Superior temporal gyrus (tissue), 1 donor: ENCODE measurements around the gene CCDC154.

Experiments used
- DNase-seq: peaks from one replicate; pipeline ENCODE4 v3.0.0-alpha.2; 2016; ENCODE audit errors: extremely low spot score

CCDC154 gene

GRCh38 chr16:1425616-1426370 is 18.6 kb downstream of the CCDC154 start:
- DNase-seq: no peak

DNA sequence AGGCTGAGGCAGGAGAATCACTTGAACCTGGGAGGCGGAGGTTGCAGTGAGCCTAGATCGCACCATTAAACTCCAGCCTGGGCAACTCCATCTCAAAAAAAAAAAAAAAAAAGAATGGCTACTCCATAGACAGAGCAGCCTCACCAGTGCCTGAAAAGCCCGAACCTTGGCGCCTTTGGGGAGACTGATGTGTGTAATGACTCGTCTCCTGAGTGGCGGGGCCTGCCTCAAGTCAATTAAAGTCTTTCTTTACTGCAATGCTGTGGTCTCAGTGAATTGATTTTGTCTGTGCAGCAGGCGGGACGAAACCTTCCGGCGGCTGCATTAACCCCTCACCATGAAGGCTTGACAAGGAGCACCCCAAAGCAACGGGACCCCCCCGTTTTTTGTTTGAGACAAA is 20.3 kb downstream of the CCDC154 start:
- no peak for DNase-seq

- DNase-seq: no peak
Measured at GRCh38 chr16:1422076-1422475, 22.3 kb downstream of the CCDC154 start.

DNA sequence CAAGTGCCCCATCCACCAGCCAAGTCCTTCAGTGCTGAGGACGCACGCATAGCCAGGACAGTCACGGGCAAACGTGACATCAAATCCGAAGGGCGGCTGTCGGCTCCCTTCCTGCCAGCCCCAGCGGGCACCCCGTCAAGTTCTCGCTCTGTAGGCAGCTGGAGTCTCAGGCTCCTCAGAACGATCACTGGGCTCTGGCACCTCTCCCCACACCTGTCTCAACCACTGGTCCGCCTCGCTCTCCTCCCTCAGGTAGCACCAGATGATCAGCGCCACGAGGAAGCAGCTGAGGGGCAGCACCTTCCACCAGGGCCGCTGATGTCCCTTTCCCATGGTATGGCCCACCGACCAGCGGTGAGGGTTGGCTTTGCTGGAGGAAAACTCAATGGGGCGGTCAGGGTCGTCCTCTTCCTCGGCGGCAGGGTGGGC is 24.2 kb downstream of the CCDC154 start:
- DNase-seq: no peak

- DNase-seq: no peak
Measured at GRCh38 chr16:1416521-1416941, 27.8 kb downstream of the CCDC154 start.

GRCh38 chr16:1414532-1415260 is 29.7 kb downstream of the CCDC154 start, which contains the start of gene UNKL:
UNKL (minus strand) TSS chr16:1414704; CDS start chr16:1414691, 13 bp downstream.
- no peak for DNase-seq

GRCh38 chr16:1413684-1414531 is 30.4 kb downstream of the CCDC154 start:
- no peak for DNase-seq

DNA sequence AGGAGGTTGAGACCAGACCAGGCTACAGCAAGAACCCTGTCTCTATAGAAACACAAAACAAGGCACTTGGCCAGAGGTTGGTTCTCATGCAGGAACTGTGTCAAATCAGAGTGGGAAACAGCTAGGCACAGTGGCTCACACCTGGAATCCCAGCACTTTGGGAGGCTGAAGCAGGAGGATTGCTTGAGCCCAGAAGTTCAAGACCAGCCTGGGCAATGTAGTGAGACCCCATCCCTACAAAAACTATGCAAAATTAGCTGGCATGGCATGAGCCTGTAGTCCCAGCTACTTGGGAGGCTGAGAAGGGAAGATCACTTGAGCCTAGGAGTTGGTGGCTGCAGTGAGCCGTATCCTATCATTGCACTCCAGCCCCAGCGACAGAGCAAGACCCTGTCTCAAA is 31.5 kb downstream of the CCDC154 start:
- DNase-seq: no peak

- DNase-seq: peak; percentile 91
Measured at GRCh38 chr16:1408171-1408837, 36.1 kb downstream of the CCDC154 start.

DNA sequence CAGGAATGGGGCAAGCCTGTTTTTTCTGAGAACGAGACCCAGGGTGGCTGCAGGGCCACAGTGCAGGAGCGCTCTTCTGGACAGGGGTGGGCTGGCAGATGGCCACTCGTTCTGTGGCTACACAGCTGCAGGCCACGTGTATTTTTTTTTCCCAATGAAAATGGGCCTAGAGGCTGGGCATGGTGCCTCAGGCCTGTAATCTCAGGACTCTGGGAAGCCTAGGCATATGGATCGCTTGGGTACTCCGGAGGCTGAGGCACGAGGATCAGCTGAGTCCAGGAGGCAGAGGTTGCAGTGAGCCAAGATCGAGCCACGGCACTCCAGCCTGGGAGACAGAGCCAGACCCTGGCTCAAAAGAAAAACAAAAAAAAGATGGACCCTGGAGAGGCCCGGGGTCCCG is 36.6 kb downstream of the CCDC154 start:
- DNase-seq: no peak

DNA sequence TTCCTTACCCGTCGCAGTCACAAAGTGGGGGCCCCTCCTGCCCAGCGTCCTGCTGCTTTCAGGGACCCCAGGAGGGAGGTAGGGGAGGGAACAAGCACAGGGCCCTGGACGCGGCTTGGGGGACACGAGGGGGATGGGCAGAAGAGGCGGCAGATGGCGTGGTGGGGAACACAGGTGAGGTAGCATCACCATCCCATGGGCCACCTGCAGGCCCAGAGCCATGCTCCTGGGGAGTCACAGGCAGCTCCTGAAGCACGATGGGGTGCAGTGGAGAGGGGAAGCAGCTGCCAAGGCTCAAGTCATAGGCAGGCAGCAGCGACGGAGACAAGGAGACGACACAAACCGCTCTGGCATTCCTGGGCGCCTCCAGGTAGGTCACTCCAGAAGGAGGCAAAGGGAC is 40.6 kb downstream of the CCDC154 start:
- DNase-seq: no peak

- DNase-seq: no peak
Measured at GRCh38 chr16:1403036-1403435, 41.3 kb downstream of the CCDC154 start.

DNA sequence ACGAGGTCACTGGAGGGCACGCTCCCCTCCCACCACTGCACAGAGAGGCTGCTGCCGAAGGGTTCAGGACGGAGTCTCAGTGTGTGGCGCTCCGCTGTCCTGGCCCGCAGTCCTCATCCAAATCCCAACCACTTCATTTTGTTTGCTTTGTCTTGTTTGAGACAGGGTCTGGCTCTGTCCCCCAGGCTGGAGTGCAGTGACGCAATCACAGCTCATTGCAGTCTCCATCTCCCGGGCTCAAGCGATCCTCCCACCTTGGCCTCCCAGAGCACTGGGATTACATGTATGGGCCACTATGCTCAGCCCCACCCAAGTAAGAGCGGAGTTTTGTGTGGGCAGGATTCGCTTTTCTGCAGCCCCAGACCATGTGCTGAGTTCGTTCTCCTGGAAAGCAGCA is 42.6 kb downstream of the CCDC154 start:
- no peak for DNase-seq

DNA sequence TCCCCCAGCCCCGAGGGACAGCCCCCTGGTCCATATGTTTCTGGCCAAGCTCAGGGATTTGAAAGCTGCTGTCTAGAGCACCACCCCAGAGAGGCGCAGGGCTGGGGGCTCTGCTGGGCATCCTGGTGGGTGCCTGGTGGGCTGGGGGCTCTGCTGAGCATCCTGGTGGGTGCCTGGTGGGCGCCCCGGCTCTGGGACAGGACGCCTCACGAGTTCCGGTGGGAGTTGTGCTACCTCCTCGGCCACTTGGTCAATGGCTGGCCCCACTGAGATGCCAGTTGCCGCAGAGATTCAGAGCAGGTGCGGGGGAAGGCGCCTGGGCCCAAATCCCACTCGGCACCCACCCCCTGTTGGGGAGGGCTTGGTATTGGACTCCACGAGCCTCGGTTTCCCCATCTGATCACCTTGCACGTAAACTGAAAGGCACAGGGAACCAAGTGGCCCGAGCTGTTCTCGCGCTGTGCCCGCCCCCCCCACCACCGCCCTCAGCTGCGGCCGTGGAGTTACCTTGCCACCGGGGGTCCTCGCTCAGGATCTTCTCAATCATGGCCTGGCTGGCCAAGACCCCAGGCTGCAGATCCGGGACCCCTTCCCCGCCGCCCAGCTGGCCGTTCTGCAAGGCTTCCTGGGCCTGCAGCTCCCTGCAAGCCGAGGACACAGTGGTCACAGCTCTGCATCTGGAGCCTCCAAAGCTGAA is 43.1 kb downstream of the CCDC154 start:
- DNase-seq: no peak

GRCh38 chr16:1398826-1399581 is 45.4 kb downstream of the CCDC154 start:
- DNase-seq: no peak

DNA sequence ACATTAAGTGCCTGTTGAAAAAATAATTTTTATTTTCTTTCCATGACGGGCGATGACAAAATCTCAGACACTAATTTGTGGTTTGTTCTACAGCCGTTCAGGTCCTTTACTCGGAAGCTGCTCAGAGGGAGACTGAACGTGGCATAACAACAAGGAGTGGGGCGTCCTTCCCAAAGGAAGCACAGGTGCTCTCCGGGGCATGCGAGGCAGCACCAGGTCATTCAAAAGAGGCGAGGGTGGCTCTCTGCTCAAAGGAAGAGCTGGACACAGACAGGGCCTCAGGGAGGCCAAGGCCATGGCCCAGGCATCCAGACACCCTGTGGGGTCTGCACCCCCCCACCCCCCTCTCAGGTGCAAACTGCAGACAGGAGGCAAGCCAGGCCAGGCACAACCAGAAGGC is 46.0 kb downstream of the CCDC154 start:
- no peak for DNase-seq

GRCh38 chr16:1397779-1398178 is 46.6 kb downstream of the CCDC154 start:
- DNase-seq: no peak

GRCh38 chr16:1395444-1396031 is 48.8 kb downstream of the CCDC154 start:
- DNase-seq: no peak

DNA sequence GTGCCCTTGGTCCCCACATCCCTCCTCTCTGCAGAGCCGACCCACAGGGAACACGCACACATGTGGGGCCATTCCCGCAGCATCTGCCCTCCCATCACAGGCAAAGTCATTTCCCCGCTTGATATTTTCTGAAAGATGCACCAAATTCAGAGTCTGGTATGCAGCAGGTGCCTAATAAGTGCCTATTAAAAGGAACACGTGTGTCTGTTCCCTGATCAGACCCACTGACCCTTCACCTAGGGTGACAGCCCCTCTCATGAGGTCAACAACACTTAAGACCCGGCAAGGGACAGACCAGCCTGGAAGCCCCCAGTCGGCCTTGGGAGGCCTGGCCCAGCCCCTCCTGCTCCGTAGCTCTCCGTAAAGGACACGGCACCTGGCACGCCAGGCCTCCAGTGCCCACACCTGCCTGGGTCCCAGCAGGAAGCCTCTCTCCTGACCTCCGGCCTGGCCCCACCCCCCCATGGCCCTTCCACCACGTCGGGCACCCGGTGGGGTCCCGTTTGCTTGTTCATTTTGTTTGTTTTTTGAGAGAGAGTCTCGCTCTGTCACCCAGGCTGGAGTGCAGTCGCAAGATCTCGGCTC is 49.9 kb downstream of the CCDC154 start:
- DNase-seq: no peak
